GM12891 (cell line): Measurements from ENCODE around the gene SPACA5B.

Experiments used
- POLR2A ChIP-seq: IDR thresholded peaks from 2 replicates; pipeline ENCODE4 v1.6.1; 2011; ENCODE audit warnings: low read depth, low read length, control low read depth
- POLR2AphosphoS5 ChIP-seq: IDR thresholded peaks from 2 replicates; pipeline ENCODE4 v1.6.1; 2011; ENCODE audit warnings: low read depth, low read length, control low read depth
- SPI1 ChIP-seq: IDR thresholded peaks from 2 replicates; pipeline ENCODE4 v1.6.1; 2011; ENCODE audit warnings: low read depth, low read length, control low read depth
- TAF1 ChIP-seq: IDR thresholded peaks from 2 replicates; pipeline ENCODE4 v1.6.1; 2011; ENCODE audit warnings: low read depth, low read length, control low read depth

DNA sequence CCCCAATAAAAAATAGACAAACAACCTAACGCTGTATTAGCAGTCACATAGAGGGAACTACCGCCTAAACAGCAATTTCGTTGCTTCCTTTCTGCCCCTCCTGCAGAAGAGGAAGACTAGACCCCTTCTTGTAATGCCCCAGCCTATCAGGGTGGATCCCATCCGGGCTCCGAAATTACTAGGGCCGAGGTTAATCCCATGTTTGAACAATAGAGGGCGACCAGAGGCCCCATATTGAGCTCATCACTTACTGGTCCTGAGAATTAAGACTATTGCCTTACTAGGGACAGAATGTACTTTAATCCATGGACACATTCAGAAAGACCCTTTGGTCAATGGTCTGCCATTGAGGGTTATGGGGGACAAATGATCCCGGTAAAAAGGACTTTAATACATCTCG lies 47.2 kb upstream of the SPACA5B start:
- no peak for TF ChIP-seq POLR2A
- no peak for TF ChIP-seq TAF1
- no peak for TF ChIP-seq POLR2AphosphoS5
- no peak for TF ChIP-seq SPI1
